Measurements from ENCODE around the gene SCN9A. TPM values are rescaled to one million over a fixed set of nuclear protein-coding genes. Genes with fewer than 3 reads are reported as not detected.

Gene SCN9A
- total RNA-seq, 1 experiment from 2014 or later = 0.12 TPM

- DNase-seq (ENCODE audit: low read depth) = peak; percentile 49
Measured at GRCh38 chr2:166180951-166181812, 194.6 kb downstream of the SCN9A start.

GRCh38 chr2:166179201-166179600 is 196.5 kb downstream of the SCN9A start:
- DNase-seq (ENCODE audit: low read depth) = no peak

DNA sequence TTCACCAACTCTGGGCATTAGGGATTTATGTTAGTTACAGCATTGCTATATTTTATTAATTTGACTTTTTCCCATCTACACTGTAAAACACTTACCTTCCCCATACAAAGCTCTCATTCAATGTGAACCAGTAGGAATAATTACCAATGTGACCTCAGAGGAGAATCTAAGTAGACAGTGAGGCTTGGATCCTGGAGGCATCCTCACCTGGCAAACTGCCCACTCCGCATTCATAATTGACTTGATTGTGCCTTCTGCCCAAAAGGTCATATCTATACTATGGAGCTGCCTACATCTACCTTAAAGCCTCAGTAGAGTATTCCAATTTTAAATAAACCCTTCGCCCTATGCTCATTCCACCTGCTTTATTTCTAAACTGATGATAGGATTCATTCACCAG is 202.5 kb downstream of the SCN9A start:
- no peak for DNase-seq (ENCODE audit: low read depth)

DNA sequence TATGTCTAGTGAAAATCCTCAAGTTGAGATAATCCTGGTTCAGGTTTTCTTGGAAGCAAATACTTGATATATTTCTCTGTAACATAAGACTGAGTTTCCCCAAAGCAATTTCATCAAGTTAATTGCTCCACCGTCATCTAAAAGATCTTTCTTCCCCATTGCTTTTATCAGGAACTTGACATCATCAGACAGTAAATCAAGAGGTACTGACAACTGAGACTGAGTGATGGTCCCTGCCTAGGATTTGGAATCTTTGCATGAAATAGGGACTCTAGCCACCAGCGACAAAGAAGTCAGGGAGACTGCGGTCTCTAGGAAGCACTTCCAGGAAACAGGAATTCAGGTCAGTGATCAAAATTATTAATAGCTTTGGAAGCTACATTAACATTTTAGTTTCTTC is 204.5 kb downstream of the SCN9A start:
- DNase-seq (ENCODE audit: low read depth) = no peak

DNA sequence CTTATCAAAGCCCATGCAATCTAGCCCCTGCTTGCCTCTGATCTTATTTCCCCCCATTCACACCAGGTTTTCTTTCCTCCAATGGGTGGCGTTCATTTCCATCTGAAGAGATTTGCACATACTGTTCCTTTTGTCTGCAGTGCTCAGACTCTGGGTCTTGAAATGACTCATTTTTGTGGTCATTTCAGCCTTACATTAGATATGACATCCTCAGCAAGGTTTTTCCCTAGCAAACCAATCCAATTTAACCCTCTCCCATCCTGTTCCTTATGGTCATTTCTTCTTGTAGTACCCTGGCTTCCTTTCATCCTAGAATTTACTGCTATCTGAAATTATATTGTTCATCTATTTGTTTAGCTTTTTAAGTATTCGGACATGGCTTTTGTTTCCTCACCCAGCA is 205.4 kb downstream of the SCN9A start:
- DNase-seq (ENCODE audit: low read depth) = peak; percentile 39

DNA sequence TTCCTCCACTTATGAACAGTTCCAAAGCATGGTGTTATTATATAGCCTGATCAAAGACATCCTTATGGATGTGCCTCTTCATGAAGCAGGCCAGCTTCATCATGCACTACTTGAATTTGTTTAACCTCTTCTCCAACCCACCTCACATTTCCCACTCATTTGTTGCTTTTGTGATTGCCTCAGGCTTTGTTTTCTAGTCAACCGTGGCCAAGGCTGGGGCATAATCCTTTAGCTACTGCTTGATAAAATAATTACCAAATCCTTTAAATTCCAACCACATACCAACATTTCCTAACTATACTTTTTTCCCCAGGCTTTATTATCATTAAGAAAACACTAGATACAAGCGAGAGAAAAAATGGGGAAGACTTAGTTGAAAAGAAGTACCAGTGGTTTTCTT is 208.3 kb downstream of the SCN9A start:
- DNase-seq (ENCODE audit: low read depth) = peak; percentile 24

GRCh38 chr2:166163775-166164174 is 212.0 kb downstream of the SCN9A start:
- no peak for DNase-seq (ENCODE audit: low read depth)

GRCh38 chr2:166158546-166158945 is 217.2 kb downstream of the SCN9A start:
- DNase-seq (ENCODE audit: low read depth) = no peak

DNA sequence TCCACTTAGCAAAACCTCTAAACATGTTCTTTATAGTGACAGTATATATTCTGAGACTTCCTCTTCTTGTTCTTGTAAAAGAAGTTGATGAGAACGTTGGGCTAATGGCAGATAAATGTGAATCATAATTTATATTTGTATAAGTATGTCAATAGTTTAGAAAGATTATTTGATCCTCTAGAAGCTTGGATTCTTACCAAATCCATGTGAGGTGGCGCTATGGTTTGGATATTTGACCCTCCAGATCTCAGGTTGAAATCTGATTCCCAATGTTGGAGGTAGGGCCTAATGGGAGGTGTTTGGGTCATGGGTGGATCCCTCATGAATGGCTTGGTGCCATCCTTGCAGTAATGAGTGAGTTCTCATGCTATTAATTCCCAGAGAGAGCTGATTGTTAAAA is 218.2 kb downstream of the SCN9A start:
- DNase-seq (ENCODE audit: low read depth) = no peak

DNA sequence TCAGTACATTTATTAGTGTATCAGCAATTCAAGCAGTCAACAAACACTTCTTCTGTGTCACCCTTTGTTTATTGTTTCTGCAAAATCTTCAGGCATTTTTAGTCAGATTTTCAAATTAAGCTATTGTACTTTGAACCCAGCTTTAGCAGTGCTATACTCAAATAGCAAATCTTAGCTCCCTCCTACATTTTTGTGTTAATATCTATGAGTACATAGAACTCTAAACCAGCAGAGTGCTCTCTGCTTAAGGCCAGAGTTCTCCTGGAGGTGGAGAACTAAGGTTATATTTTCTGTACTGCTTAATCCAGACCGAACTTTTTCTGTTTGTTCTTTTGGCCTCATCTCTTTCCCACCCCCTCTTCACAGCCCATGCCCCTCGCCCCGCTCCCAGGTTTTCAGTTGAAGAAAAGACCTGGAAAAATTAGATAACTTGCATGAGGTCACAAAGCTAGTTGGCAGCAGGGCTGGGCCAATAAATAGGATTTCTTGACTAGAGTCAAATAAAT is 218.7 kb downstream of the SCN9A start:
- no peak for DNase-seq (ENCODE audit: low read depth)

DNA sequence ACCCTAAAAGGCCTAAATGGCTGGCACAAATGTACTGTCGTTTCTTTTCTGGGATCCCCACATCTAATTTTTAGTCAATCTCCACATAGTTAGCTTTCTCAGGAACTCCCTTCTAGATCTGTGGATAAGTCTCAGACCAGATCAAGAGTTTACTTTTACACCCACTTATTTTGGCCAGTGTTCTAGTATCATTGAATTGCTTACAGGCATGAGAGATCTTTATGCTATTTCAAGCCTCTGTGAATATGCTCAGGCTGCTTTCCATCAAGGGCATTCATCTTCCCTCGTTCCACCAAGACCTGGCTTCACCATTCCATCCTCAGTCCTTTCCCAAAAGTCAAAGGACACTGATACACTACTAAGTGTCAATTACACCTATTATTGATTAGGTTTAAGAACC is 220.2 kb downstream of the SCN9A start:
- no peak for DNase-seq (ENCODE audit: low read depth)

DNA sequence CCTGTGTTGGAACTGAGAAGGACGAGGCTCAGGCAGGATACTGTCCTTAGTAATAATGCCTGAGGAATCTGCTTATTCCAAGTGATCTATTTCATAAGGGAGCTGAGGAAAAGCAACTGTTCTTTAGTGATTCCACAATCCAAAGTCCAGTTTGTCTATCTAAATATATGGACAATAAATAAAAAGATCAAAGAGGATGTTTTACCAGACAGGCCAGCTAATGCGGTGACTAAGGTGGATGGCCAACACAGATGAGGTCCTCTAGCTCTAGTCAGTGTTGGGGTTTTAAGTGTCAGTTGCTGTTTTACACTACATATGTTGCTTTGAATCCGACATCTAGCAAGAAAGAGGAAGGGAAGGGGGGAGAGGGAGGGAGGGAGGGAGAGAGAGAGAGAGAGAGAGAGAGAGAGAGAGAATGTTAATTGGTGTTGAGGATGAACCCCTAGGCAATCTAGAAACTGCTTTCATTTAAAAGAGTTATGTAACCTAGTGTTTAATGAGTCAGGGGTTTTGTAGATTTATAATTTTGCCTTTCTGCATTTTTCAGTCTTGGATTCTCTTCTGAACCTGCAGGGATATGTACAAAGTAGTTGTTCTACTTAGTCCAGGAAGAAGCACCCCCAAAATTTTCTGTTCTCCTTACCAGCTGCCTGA is 220.9 kb downstream of the SCN9A start:
- DNase-seq (ENCODE audit: low read depth) = no peak

- DNase-seq (ENCODE audit: low read depth) = no peak
Measured at GRCh38 chr2:166152064-166152463, 223.7 kb downstream of the SCN9A start.

GRCh38 chr2:166148500-166149400 is 227.0 kb downstream of the SCN9A start:
- DNase-seq (ENCODE audit: low read depth) = no peak

DNA sequence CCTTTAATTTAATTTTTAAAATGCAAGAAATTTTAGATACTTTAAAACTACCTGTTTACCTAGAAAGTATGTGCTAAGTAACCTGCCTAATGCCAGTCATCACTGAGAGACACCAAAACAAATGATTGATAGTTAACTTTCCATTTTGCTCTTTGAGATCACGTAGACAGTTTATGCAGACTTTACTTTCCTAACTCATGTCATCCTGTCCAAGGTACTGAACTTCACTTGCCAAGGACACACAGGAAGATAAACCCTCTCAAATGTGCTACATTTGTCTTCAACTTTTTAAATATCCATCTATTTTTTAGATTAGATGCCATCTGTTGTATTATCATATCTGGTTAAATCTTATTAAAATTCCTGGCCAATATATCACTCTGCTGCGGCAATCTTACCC is 227.9 kb downstream of the SCN9A start:
- no peak for DNase-seq (ENCODE audit: low read depth)

Other genes with a start within 250 kb of the SCN9A start
- not detected in 2 replicates for gene SCN1A, start 247.9 kb downstream of the SCN9A start, total RNA-seq (2014; rRNA removed; shearing (Covaris generic))
- gene SCN7A, start 118.3 kb upstream of the SCN9A start, total RNA-seq (2014; rRNA removed; shearing (Covaris generic)) = not detected in 2 replicates

Measured in RPMI7951 (cell line).